Measurements from ENCODE around the gene FAM118B.
"Not testable (repeated sequence)": the region's sequence is repeated elsewhere in the genome, so short reads cannot be mapped to it uniquely, and the experiment has no call there.

FAM118B gene

GRCh38 chr11:126219547-126219946, 8.0 kb downstream of the FAM118B start:
- DNase-seq, result no peak

GRCh38 chr11:126224647-126225294, 13.2 kb downstream of the FAM118B start:
- DNase-seq, result no peak

GRCh38 chr11:126225295-126225665, 13.7 kb downstream of the FAM118B start:
- DNase-seq, result no peak

- DNase-seq, result no peak
Observed at GRCh38 chr11:126226334-126227084, 14.9 kb downstream of the FAM118B start.

- DNase-seq, result no peak
Observed at GRCh38 chr11:126229858-126230540, 18.4 kb downstream of the FAM118B start.

GRCh38 chr11:126231725-126232459, 20.3 kb downstream of the FAM118B start:
- DNase-seq, result peak; percentile 21

- DNase-seq, result no peak
Observed at GRCh38 chr11:126232683-126233082, 21.1 kb downstream of the FAM118B start.

- DNase-seq, result no peak
Observed at GRCh38 chr11:126233391-126233790, 21.8 kb downstream of the FAM118B start.

- no peak for DNase-seq
Observed at GRCh38 chr11:126246636-126247035, 35.1 kb downstream of the FAM118B start.

- no peak for DNase-seq
Observed at GRCh38 chr11:126253265-126253664, 41.7 kb downstream of the FAM118B start.

- DNase-seq, result no peak
Observed at GRCh38 chr11:126254819-126255218, 43.2 kb downstream of the FAM118B start.

GRCh38 chr11:126255507-126255906, 43.9 kb downstream of the FAM118B start:
- DNase-seq, result not testable (repeated sequence)

GRCh38 chr11:126256216-126256615, 44.6 kb downstream of the FAM118B start:
- no peak for DNase-seq

- no peak for DNase-seq
Observed at GRCh38 chr11:126257144-126257543, 45.6 kb downstream of the FAM118B start.

- DNase-seq, result no peak
Observed at GRCh38 chr11:126257764-126258163, 46.2 kb downstream of the FAM118B start.

GRCh38 chr11:126262216-126262615, 50.6 kb downstream of the FAM118B start:
- no peak for DNase-seq

- no peak for DNase-seq
Observed at GRCh38 chr11:126263489-126263888, 51.9 kb downstream of the FAM118B start.

GRCh38 chr11:126265811-126266210, 54.2 kb downstream of the FAM118B start:
- DNase-seq, result peak; percentile 27

- peak; percentile 35 for DNase-seq
Observed at GRCh38 chr11:126267650-126268049, 56.1 kb downstream of the FAM118B start.

GRCh38 chr11:126268361-126268707, 56.8 kb downstream of the FAM118B start:
- no peak for DNase-seq

GRCh38 chr11:126268708-126269579, 57.4 kb downstream of the FAM118B start, which contains the start of the genes FOXRED1 and SRPRA:
FOXRED1 (plus strand) TSS chr11:126269154; CDS start chr11:126269207, 53 bp downstream.
SRPRA (minus strand) TSS chr11:126268895; CDS start chr11:126268804, 91 bp downstream.
- DNase-seq, result peak; percentile 100

- no peak for DNase-seq
Observed at GRCh38 chr11:126277322-126277721, 65.7 kb downstream of the FAM118B start.
